ENCODE results near the gene MCC.

DNA sequence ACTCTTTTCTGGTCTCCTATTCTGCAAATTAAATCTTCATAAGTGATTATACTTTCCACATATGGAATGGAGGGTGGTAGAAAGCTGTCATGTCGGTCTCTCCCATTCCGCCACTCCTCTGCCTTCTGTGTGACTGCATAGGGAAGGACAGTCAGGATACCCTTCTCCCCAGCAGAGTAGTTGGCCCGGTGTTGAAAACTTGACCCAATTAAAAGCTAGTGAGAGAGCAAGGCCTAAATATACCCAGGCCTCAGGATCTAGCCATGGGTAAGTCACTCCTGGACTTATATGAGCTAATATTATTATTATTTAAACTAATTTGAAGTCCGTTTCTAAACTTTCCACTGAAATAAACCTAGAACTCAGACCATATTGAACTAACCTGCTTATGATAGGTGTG lies 248.2 kb downstream of the MCC start:
- TF ChIP-seq ZNF785 (tag by site-specific recombination; IDR thresholded peaks at IDR 0.05) (no peak), REPIN1 (tag by site-specific recombination; IDR thresholded peaks at IDR 0.05; ENCODE audit: low read depth) (no peak), ZSCAN23 (tag by site-specific recombination; IDR thresholded peaks at IDR 0.05) (no peak), HOXA7 (CRISPR knock-in tag; IDR thresholded peaks at IDR 0.05; ENCODE audit: borderline replicate concordance) (no peak), ZNF184 (tag by site-specific recombination; IDR thresholded peaks at IDR 0.05) (no peak), TCF7L2 (IDR thresholded peaks at IDR 0.05; ENCODE audit: borderline replicate concordance, low read depth, low read length) (no peak), ZNF133 (tag by site-specific recombination; IDR thresholded peaks at IDR 0.05) (no peak), ZNF610 (tag by site-specific recombination; IDR thresholded peaks at IDR 0.05; ENCODE audit: borderline replicate concordance) (no peak), ZBTB8A (tag by site-specific recombination; IDR thresholded peaks at IDR 0.05) (no peak)
- TF ChIP-seq, protein P1, sequence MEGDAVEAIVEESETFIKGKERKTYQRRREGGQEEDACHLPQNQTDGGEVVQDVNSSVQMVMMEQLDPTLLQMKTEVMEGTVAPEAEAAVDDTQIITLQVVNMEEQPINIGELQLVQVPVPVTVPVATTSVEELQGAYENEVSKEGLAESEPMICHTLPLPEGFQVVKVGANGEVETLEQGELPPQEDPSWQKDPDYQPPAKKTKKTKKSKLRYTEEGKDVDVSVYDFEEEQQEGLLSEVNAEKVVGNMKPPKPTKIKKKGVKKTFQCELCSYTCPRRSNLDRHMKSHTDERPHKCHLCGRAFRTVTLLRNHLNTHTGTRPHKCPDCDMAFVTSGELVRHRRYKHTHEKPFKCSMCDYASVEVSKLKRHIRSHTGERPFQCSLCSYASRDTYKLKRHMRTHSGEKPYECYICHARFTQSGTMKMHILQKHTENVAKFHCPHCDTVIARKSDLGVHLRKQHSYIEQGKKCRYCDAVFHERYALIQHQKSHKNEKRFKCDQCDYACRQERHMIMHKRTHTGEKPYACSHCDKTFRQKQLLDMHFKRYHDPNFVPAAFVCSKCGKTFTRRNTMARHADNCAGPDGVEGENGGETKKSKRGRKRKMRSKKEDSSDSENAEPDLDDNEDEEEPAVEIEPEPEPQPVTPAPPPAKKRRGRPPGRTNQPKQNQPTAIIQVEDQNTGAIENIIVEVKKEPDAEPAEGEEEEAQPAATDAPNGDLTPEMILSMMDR (tag by site-specific recombination; IDR thresholded peaks at IDR 0.05), result no peak
- TF ChIP-seq, protein P2, sequence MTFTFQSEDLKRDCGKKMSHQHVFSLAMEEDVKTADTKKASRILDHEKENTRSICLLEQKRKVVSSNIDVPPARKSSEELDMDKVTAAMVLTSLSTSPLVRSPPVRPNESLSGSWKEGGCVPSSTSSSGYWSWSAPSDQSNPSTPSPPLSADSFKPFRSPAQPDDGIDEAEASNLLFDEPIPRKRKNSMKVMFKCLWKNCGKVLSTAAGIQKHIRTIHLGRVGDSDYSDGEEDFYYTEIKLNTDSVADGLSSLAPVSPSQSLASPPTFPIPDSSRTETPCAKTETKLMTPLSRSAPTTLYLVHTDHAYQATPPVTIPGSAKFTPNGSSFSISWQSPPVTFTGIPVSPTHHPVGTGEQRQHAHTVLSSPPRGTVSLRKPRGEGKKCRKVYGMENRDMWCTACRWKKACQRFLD (tag by site-specific recombination; IDR thresholded peaks at IDR 0.05), result no peak
- TF ChIP-seq, protein P3, sequence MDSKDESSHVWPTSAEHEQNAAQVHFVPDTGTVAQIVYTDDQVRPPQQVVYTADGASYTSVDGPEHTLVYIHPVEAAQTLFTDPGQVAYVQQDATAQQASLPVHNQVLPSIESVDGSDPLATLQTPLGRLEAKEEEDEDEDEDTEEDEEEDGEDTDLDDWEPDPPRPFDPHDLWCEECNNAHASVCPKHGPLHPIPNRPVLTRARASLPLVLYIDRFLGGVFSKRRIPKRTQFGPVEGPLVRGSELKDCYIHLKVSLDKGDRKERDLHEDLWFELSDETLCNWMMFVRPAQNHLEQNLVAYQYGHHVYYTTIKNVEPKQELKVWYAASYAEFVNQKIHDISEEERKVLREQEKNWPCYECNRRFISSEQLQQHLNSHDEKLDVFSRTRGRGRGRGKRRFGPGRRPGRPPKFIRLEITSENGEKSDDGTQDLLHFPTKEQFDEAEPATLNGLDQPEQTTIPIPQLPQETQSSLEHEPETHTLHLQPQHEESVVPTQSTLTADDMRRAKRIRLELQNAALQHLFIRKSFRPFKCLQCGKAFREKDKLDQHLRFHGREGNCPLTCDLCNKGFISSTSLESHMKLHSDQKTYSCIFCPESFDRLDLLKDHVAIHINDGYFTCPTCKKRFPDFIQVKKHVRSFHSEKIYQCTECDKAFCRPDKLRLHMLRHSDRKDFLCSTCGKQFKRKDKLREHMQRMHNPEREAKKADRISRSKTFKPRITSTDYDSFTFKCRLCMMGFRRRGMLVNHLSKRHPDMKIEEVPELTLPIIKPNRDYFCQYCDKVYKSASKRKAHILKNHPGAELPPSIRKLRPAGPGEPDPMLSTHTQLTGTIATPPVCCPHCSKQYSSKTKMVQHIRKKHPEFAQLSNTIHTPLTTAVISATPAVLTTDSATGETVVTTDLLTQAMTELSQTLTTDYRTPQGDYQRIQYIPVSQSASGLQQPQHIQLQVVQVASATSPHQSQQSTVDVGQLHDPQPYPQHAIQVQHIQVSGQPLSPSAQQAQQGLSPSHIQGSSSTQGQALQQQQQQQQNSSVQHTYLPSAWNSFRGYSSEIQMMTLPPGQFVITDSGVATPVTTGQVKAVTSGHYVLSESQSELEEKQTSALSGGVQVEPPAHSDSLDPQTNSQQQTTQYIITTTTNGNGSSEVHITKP (tag by site-specific recombination; IDR thresholded peaks at IDR 0.05), result no peak
- TF ChIP-seq, protein P4, sequence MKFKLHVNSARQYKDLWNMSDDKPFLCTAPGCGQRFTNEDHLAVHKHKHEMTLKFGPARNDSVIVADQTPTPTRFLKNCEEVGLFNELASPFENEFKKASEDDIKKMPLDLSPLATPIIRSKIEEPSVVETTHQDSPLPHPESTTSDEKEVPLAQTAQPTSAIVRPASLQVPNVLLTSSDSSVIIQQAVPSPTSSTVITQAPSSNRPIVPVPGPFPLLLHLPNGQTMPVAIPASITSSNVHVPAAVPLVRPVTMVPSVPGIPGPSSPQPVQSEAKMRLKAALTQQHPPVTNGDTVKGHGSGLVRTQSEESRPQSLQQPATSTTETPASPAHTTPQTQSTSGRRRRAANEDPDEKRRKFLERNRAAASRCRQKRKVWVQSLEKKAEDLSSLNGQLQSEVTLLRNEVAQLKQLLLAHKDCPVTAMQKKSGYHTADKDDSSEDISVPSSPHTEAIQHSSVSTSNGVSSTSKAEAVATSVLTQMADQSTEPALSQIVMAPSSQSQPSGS (tag by site-specific recombination; IDR thresholded peaks at IDR 0.05; ENCODE audit: low read depth), result no peak
- TF ChIP-seq, protein P5, sequence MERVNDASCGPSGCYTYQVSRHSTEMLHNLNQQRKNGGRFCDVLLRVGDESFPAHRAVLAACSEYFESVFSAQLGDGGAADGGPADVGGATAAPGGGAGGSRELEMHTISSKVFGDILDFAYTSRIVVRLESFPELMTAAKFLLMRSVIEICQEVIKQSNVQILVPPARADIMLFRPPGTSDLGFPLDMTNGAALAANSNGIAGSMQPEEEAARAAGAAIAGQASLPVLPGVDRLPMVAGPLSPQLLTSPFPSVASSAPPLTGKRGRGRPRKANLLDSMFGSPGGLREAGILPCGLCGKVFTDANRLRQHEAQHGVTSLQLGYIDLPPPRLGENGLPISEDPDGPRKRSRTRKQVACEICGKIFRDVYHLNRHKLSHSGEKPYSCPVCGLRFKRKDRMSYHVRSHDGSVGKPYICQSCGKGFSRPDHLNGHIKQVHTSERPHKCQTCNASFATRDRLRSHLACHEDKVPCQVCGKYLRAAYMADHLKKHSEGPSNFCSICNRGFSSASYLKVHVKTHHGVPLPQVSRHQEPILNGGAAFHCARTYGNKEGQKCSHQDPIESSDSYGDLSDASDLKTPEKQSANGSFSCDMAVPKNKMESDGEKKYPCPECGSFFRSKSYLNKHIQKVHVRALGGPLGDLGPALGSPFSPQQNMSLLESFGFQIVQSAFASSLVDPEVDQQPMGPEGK (tag by site-specific recombination; IDR thresholded peaks at IDR 0.05), result no peak
